SK-N-MC (cell line): ENCODE data around the gene CAMK1G.

ENCODE experiments used
- EZH2 ChIP-seq: fragments of 200-600 bp; sonication (generic); IDR thresholded peaks from one replicate; pipeline ENCODE4 v1.6.1; 2017; ENCODE audit warnings: antibody characterized with exemption
- FOXP2 ChIP-seq: optimal IDR thresholded peaks from 2 replicates; pipeline ENCODE3; 2011; ENCODE audit warnings: mild to moderate bottlenecking, moderate library complexity; ENCODE audit not compliant: insufficient read depth; ENCODE audit errors: extremely low read length, control extremely low read depth

DNA sequence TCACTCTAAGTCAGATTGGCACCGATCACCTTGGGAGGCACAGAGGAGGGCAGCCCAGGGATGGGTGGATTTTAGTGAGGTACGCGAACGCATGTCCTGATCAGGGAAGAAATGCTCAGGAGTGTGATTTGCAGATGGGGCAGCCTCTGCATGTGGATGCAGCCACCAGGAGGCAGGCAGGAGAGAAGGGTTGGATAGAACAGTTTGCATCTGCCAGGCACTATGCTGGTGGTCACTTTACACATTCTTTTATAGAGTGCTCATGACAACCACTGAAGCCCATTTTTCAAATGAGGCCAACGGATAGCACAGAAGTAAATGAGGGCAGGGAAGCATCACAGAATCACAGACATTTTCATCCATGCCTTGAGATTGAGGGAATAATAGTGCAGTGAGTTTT, 63.0 kb downstream of the CAMK1G start:
- TF ChIP-seq EZH2: no peak
- no peak for TF ChIP-seq FOXP2
